Psoas muscle (tissue), 8 donors: ENCODE measurements around the gene CMTM1. TPM values are rescaled to one million over a fixed set of nuclear protein-coding genes. Genes with fewer than 3 reads are reported as not detected.

Source experiments
- ATAC-seq, 4 donors: fragments of 200-7000 bp; cut with Tn5 transposase; one replicate each; pipeline ENCODE4 v1.9.1; 2020; ENCODE audit warnings: moderate library complexity in 3 of 4, mild to moderate bottlenecking in 2 of 4
- DNase-seq, 2 donors: peaks; one replicate each; pipeline ENCODE4 v3.0.0-alpha.2; 2020
- H3K27ac ChIP-seq: fragments of 200-600 bp; one replicate; pipeline ENCODE4 v1.8.0; 2022
- H3K27me3 ChIP-seq, 3 donors: fragments of 200-600 bp in 1 of 3; one replicate each; pipeline versions ENCODE4 v1.6.1 to v1.8.0; 2013 to 2022; ENCODE audit warnings: low read length in 2 of 3, mild to moderate bottlenecking in 2 of 3, moderate library complexity in 1 of 3; ENCODE audit not compliant: insufficient read depth in 3 of 3
- H3K36me3 ChIP-seq, 2 donors: fragments of 200-600 bp in 1 of 2; one replicate each; pipeline versions ENCODE4 v1.6.1 to v1.8.0; 2013 to 2022; ENCODE audit warnings: low read depth in 1 of 2, mild to moderate bottlenecking in 1 of 2, moderate library complexity in 1 of 2; ENCODE audit not compliant: insufficient read depth in 1 of 2
- H3K4me1 ChIP-seq: fragments of 200-600 bp; one replicate; pipeline ENCODE4 v1.8.0; 2022
- H3K4me3 ChIP-seq: fragments of 200-600 bp; one replicate; pipeline ENCODE4 v1.8.0; 2022; ENCODE audit warnings: mild to moderate bottlenecking
- H3K9me3 ChIP-seq: fragments of 200-600 bp; one replicate; pipeline ENCODE4 v1.8.0; 2022
- WGBS, 3 donors: extraction: QIAGEN DNeasy Blood & Tissue Kit; methylation state at CpG; one replicate each; pipeline versions ENCODE4 v1.1.6 to v1.1.7; 2013; 5-methylcytosine and 5-hydroxymethylcytosine counted together
- intact Hi-C, 2 donors: fragments of 100-400 bp; cut with DNase I; formaldehyde crosslinking; loops; one replicate each; pipeline versions ENCODE4 v1.11.0 to v1.14.2; 2022
- long read RNA-seq, 2 donors: library from polyadenylated mRNA; unstranded; transcript quantifications; one replicate each; pipeline ENCODE4 v2.0.0, GENCODE V29; 2021
- polyA plus RNA-seq, 3 donors: library from polyadenylated mRNA; stranded (reverse); fragments of 200-250 nt; gene quantifications; one replicate each; pipeline ENCODE4 v1.2.3, GENCODE V29; 2013
- total RNA-seq, 4 donors: library from RNA; stranded (reverse); fragmentation: NEBNext Ultra II Directional in 2 of 4; extraction: Animal tissue kit (Norgen Biotek cat#: 25700) in 2 of 4; gene quantifications; one replicate each; pipeline versions ENCODE4 v1.2.1 to v1.2.4, GENCODE V29; 2021 to 2023
- TF ChIP-seq, protein P1 (sequence below): fragments of 200-600 bp; IDR thresholded peaks from one replicate; pipeline ENCODE4 v1.8.0; 2022; ENCODE audit warnings: antibody characterized with exemption
- donor health status: healthy with polysubstance abuse.
- donor health status: DM: no; HTN: no; CAD: no; lungs with moderate emphysema.
- donor health status: Bipolar disorder and iron deficiency.
- donor health status: healthy.
- donor health status: DM: yes; HTN: yes; CAD: no.
- donor health status: DM: no; HTN: no; CAD: no.
- donor health status: DM: no; HTN: no; CAD: no.
- donor health status: DM: yes; HTN: yes; CAD: no.

The CMTM1 gene, protein sequence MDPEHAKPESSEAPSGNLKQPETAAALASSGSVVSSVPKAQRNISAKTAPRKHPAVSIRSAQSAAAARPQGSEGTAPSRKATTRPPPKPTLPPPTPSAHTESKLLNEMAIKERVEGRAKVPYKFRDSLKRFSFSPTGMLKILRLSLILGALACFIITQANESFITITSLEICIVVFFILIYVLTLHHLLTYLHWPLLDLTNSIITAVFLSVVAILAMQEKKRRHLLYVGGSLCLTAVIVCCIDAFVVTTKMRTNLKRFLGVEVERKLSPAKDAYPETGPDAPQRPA
- 1 to 10 TPM in 1 of 4 donors, under 1 TPM in 1, not detected in 2; 0.76 to 1.1 TPM for total RNA-seq
- under 1 TPM in 2 of 3 donors, not detected in 1; 0.04 to 0.25 TPM for polyA plus RNA-seq
- long read RNA-seq, donor 1, result 0 reads
- long read RNA-seq, donor 2, result 0 reads

DNA sequence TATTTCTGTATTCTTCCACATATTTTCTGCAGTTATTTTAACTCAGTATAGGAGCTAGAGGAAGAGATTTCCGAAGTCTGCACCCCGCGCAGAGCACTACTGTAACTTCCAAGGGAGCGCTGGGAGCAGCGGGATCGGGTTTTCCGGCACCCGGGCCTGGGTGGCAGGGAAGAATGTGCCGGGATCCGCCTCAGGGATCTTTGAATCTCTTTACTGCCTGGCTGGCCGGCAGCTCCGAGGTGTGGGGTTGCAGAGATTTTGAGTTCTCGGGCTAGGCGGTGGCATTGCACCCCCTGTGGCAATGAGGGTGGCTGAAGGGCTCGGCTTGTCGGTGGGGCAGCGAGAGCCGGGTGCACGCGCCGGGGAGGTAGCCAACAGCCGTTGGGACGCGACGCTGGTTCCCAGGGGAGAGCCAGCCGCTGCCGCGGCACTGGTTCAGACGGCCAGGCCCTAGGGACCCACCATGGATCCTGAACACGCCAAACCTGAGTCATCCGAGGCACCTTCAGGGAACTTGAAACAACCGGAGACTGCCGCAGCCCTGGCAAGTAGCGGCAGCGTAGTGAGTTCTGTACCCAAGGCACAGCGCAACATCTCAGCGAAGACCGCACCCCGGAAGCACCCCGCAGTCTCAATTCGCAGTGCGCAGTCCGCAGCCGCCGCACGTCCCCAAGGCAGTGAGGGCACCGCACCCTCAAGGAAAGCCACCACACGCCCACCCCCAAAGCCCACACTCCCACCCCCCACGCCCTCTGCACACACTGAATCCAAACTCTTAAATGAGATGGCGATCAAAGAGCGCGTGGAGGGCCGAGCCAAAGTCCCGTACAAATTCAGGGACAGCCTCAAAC lies at the start of gene CMTM1:
Gene CMTM1, plus strand, starts transcription at position 389 of the 851 bp plus-strand sequence. Its CDS starts 75 bp downstream, at position 464.
- H3K4me3 ChIP-seq, result no peak within 1 kb of the TSS
- TF ChIP-seq, protein P1, sequence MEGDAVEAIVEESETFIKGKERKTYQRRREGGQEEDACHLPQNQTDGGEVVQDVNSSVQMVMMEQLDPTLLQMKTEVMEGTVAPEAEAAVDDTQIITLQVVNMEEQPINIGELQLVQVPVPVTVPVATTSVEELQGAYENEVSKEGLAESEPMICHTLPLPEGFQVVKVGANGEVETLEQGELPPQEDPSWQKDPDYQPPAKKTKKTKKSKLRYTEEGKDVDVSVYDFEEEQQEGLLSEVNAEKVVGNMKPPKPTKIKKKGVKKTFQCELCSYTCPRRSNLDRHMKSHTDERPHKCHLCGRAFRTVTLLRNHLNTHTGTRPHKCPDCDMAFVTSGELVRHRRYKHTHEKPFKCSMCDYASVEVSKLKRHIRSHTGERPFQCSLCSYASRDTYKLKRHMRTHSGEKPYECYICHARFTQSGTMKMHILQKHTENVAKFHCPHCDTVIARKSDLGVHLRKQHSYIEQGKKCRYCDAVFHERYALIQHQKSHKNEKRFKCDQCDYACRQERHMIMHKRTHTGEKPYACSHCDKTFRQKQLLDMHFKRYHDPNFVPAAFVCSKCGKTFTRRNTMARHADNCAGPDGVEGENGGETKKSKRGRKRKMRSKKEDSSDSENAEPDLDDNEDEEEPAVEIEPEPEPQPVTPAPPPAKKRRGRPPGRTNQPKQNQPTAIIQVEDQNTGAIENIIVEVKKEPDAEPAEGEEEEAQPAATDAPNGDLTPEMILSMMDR, result no peak
- intact Hi-C loops, result no loop called here
- ATAC-seq, result no peak
- no peaks in the 10 kb centered on the region for H3K9me3 ChIP-seq
- H3K4me1 ChIP-seq, result no peaks in the 10 kb centered on the region
- H3K27me3 ChIP-seq, result no peaks in the 10 kb centered on the region
- DNase-seq, result no peak
- WGBS, 3 donors, result 92 to 97% (median 94%) methylated on average over 54 of the region's 54 CpGs
- H3K36me3 ChIP-seq, result no peaks in the 10 kb centered on the region
- no peak within 1 kb of the TSS for H3K27ac ChIP-seq

DNA sequence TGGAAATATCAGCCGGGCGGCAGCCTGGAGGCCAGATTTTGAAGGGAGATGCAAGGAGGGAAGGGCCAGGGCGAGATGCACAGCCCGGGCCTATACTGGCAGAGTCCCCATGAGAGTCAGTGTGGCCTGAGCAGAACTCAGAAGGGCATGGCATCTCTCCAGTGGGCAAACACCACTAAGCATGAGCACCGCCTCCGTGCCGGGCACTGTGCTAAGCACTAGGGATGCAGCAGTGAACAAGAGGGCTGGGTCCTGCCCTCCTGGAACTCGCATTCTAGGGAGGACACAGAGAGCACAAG lies 49.8 kb upstream of the CMTM1 start:
- Histone ChIP-seq H3K27me3 (no peaks in the 10 kb centered on the region), H3K27ac (peak overlapping the region; percentile 99), H3K9me3 (no peaks in the 10 kb centered on the region), H3K4me1 (peaks cover 49% of the 10 kb centered on the region), H3K4me3 (peak overlapping the region; percentile 37), H3K36me3 (peaks cover 0 to 38% of the 10 kb centered on the region in 2 donors)
- DNase-seq (no peak), ATAC-seq (no peak)
- intact Hi-C loops, result loop anchor here in 1 of 2 donors (5.0 kb wide), 1 partner anchor 36 kb away; the partner anchor contains the start of genes CKLF and TK2
- TF ChIP-seq, protein P1, result no peak
- WGBS, 3 donors, result 9 to 13% (median 12%) methylated on average over 8 of the region's 8 CpGs

DNA sequence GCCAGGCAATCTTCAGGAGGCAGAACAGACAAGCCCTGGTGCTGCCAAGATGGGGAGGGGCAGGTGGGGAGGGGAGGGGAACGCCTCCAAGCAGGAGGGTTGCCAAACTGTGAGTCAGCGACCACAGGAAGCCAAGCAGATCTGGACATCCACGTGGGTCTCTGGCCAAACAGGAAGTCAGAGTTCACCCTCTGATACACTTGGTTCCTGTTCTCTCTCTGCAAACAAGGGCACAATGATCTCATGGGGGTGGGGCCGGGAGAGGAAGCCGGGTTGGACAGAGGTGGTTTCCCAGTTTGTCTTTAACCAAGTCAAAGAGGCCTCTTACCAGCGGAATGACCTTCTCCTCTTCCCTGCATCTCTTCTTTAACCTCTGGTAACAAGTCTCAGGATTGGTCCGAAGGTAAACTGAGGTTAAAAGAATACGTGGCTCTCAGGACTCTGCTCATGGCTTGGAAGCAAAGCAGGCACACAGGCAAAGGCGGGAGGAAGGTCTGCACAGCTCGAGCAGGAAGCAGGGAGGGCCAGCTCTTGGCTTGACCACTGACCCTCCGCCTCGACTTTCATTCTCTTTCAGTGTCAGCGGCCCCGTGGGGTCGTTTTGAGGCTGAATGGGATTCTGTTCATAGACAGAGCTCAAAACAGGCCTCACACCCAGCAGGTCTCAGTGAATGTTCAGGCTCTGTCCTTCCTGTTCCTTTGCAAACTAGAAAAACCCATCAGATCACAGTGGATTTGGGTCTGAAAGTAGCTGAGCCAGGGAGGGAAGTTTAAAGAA lies 49.2 kb upstream of the CMTM1 start:
- no peaks in the 10 kb centered on the region for H3K27me3 ChIP-seq
- peaks cover 51% of the 10 kb centered on the region for H3K4me1 ChIP-seq
- H3K27ac ChIP-seq, result peak overlapping the region; percentile 99
- peaks cover 0 to 35% of the 10 kb centered on the region in 2 donors for H3K36me3 ChIP-seq
- DNase-seq, result peak; percentile 96 to 99
- H3K9me3 ChIP-seq, result no peaks in the 10 kb centered on the region
- WGBS, 3 donors, result 10 to 13% (median 11%) methylated on average over 15 of the region's 15 CpGs
- TF ChIP-seq, protein P1, result no peak
- peak; percentile 95 to 98 (median 96) for ATAC-seq
- peak overlapping the region; percentile 58 for H3K4me3 ChIP-seq
- intact Hi-C loops, result loop anchor here in 1 of 2 donors (5.0 kb wide), 1 partner anchor 35 kb away; the partner anchor contains the start of genes CKLF and TK2

DNA sequence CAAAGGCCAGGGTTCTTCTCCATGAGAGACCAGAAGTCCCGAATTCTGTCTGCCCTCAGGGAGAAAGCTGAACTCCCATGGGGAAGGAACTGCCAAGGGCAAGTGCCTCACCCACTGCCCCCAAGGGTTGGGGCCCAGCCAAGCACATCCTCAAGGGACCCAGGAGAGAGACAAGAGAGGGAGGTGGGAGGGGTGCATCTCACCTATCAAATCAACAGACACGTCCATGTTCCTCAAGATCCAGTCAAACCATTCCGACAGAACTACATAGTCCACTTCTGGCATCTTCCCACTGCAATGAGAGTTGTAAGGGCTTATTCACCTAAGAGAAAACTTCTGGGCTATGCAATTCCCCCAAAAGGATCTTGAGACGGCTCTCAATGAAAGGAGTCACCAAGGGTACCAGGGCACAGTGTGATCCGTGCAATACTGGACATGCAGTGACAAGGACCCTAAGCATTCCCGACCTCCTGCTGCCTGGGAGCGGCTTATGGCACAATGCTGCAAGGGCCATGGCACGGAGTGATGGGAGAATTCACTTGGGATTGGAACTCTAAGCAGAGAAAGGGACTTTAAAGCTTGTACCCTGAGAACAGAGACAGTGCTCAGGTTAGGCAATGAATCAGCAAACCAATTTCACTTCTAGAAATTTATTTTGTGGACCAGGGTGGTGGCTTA lies 48.5 kb upstream of the CMTM1 start:
- Histone ChIP-seq H3K36me3 (peaks cover 0 to 30% of the 10 kb centered on the region in 2 donors), H3K27me3 (no peaks in the 10 kb centered on the region), H3K4me3 (peak overlapping the region; percentile 58), H3K4me1 (peaks cover 55% of the 10 kb centered on the region), H3K9me3 (no peaks in the 10 kb centered on the region), H3K27ac (peak overlapping the region; percentile 99)
- TF ChIP-seq, protein P1, result no peak
- intact Hi-C loops, result loop anchor here in 1 of 2 donors (5.0 kb wide), 1 partner anchor 35 kb away; the partner anchor contains the start of genes CKLF and TK2
- DNase-seq, result peak in 1 of 2 donors; percentile 68
- no peak for ATAC-seq
- 69 to 75% (median 72%) methylated on average over 8 of the region's 8 CpGs for WGBS, 3 donors
